Dermis microvascular lymphatic vessel endothelial cell (primary cell): ENCODE measurements around the gene KRT31. TPM values are rescaled to one million over a fixed set of nuclear protein-coding genes. Genes with fewer than 3 reads are reported as not detected.
"Not testable (repeated sequence)": the region's sequence is repeated elsewhere in the genome, so short reads cannot be mapped to it uniquely, and the experiment has no call there.

Source experiments
- DNase-seq, 2 donors: peaks; one replicate each; pipeline versions ENCODE4 v3.0.0 to v3.0.0-alpha.2; 2010; ENCODE audit warnings: low read depth in 2 of 2
- total RNA-seq: library from RNA; depleted of rRNA; stranded (reverse); fragments of >200 nt; gene quantifications from 2 replicates; pipeline ENCODE4 v1.2.1, GENCODE V29; 2014

Gene KRT31
- total RNA-seq, 1 donor from 2014 or later = not detected

DNA sequence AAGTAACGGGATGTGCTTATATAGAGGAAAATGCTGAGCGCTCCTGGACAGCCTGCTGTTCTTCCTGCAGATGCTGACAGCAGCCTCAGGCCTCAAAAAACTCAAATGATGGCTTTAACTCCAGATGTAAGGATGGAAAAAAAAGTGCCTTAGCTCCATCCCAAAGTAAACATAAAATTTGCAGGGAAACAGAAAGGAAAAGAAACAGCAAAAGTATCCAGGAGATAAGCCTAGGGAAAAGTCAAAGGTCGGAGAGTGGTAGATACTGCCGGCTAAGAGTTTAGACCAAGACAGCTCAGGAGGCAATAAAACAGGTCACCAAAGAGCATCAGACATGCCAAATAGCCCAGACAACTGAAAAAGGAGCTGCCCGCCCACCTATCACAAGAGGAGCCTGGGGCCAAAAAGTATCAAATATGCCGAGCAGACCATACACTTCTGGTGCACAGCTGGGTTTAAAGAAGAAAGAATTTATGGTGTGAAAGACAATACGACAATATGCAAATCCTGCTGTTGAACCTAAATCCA is 6.9 kb downstream of the KRT31 start:
- DNase-seq = no peak

DNA sequence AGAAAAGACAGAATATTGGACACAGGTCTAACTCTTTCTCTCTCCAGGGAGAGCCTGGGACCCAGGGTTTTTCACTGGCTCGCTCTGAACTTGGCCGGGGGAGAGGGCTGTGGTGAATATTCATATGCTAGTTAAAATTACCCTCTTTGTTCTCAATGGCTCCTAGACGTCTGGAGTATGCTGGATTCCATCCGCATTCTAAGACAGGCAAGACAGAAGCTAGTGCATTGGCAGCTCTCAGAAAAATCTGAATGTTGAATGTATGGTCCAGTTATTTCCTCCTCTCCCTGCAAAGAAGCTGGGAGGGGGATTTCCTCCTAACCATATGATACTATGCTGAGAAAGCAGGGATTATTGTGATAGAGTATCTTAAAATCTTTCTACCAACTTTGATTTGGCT is 9.7 kb downstream of the KRT31 start:
- no peak for DNase-seq

- no peak for DNase-seq
Measured at GRCh38 chr17:41386227-41386626, 11.2 kb downstream of the KRT31 start.

- no peak for DNase-seq
Measured at GRCh38 chr17:41383690-41384089, 13.7 kb downstream of the KRT31 start.

DNA sequence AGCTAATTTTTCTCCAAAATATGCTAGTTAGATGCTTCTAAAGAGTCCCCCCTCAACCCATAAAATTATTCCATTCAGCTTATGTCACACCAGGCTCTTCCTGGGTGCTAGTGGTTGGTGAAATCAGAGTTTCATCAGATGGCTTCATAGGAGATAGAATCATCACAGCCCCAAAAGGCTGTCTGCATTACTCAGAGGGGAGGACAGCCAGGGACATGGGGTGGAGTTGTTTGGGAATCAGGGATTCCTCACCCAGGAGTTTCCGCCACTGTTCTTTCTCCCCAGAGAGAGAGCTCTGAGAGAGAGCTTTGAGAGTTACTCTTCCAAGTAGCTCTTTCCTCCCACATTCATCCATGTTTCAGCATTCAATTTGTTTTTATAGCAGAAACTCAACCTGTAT is 15.0 kb downstream of the KRT31 start:
- DNase-seq = no peak

DNA sequence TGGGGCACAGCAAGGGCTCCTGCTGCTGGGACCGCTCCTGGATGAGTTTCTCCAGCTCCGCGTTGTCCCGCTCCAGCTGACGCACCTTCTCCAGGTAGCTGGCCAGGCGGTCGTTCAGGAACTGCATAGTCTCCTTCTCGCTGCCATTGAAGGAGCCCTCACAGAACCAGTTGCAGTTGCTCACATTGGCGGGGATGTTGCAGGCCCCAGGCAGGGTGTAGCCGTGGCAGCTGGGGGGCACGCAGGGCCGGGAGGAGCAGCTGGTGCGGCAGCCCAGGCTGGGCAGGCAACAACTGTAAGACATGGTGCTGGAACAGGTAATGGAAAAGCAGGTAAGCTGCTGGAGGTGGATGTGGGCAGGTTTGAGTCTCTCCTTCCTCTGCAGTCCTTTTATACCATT is 15.5 kb downstream of the KRT31 start, which contains the start of gene KRT34:
TSS of gene KRT34 (minus strand) at position 364 of the 400 bp plus-strand sequence. CDS start at position 304, 60 bp downstream.
- DNase-seq = not testable (repeated sequence)

DNA sequence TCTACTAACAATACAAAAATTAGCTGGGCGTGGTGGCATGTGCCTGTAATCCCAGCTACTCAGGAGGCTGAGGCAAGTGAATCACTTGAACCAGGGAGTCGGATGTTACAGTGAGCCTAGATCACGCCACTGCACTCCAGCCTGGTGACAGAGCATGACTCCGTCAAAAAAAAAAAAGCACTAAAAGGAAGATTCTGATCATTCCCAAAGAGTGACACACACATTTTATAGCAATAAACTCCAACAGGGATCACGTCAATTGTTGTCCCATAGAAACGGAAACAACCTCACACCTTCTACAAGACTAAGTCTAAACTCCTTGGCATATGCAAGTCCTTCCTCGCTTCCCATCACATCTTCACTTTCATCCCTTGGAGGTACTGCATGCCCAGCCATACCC is 17.3 kb downstream of the KRT31 start:
- DNase-seq = not testable (repeated sequence)

GRCh38 chr17:41377546-41377945 is 19.9 kb downstream of the KRT31 start:
- DNase-seq = peak in 1 of 2 donors; percentile 24

DNA sequence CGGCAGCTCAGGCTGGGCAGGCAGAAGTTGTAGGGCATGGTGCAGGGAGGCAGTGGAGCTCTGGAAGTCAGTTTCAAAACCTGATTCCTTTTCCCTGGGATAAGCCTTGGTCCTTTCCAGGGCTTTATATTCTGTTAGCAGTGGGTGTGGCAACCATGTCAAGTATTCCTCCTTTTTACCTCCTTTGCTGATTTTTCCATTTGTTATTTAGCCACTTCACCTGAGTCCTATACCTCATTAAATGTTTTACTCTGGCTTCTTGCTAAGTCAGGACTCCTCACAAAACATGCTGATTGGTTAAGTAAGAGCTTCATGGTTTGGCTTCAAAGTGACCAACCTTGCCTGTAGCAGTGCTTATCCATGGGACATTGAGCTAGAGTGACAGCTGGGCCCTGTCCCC is 27.7 kb downstream of the KRT31 start, which contains the start of gene KRT33B:
TSS of gene KRT33B (minus strand) at position 101 of the 400 bp plus-strand sequence. CDS start at position 38, 63 bp downstream.
- no peak for DNase-seq

- no peak for DNase-seq
Measured at GRCh38 chr17:41369023-41369422, 28.4 kb downstream of the KRT31 start.

- DNase-seq = no peak
Measured at GRCh38 chr17:41367426-41368075, 29.9 kb downstream of the KRT31 start.

DNA sequence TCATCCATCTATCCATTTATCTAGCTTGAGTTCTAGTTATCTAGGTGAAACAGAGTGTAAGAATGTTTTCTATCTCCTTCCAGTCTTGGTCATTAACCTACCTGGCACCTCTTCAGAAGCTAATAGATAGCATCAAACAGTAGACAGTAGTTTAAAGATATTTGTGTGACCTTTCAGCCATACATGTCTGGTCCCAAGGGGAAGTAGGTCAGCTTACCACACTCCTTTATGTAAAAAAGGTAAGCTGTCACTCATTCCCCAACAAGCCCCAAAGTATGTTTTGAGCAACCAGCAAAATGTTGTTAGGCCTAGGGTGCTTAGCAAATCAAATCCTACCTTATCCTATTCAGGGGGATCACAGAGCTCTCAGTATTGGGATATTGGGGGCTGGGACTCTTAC is 31.3 kb downstream of the KRT31 start:
- no peak for DNase-seq

GRCh38 chr17:41363881-41364280 is 33.5 kb downstream of the KRT31 start:
- no peak for DNase-seq

- no peak for DNase-seq
Measured at GRCh38 chr17:41360296-41360995, 37.0 kb downstream of the KRT31 start.

- no peak for DNase-seq
Measured at GRCh38 chr17:41354536-41354935, 42.9 kb downstream of the KRT31 start.

DNA sequence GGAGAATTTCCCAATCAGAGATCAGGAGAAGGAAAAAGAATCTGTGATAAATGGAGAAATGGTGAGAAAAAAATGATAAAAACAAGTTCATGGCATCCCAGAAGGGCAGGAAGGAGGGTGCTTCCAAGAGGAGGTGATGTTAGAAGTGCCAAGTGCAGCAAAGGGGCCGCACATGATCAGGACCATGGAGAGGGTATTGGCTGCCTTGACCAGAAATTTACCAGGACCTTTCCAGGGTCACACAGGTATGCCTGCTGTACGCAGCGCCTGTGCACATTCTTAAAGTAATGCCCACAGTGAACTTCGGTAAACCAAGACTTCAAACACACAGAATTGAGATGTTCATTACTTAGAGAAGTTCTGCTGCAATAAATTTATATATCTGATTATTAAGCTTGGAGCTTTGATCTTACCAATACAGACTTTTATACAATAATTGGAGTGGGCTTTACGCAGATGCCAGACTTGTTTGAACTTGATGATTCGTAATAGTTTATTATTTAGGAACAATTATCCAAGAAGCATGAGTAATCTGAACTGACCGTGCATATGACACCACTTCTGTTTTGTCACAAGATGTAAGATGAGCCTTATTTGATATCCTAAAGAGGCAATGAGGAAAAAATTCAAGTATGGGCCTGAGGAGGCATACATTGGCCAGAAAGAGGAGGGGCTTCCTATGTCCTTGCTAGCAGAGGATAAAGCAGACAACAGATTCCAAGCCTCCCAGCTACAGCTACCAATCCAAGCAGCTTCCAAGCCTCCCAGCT is 44.6 kb downstream of the KRT31 start:
- no peak for DNase-seq

DNA sequence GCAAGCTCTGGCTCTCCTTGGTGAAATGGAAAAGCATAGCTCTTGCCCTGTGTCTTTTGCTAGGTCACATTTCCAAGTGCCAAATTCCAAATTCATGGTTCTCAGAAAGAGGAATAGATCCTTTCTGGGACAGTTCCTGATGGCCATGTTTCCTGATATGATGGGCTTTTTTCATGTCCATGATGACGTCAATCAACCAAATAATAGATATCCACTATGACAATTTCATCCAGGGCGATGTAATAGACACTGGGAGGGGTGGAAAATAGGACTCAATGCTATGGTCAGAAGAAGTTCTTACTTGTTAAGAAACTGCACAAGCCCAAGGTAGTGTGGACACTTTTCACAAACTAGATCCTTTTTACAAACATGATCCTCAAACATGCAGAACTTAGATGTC is 46.2 kb downstream of the KRT31 start:
- no peak for DNase-seq

GRCh38 chr17:41350381-41350878 is 47.0 kb downstream of the KRT31 start, which contains the start of gene KRT33A:
KRT33A (minus strand) TSS chr17:41350828; CDS start chr17:41350767, 61 bp downstream.
- DNase-seq = not testable (repeated sequence)

- no peak for DNase-seq
Measured at GRCh38 chr17:41347869-41348760, 49.3 kb downstream of the KRT31 start.

GRCh38 chr17:41346421-41346820 is 51.0 kb downstream of the KRT31 start:
- DNase-seq = not testable (repeated sequence)

DNA sequence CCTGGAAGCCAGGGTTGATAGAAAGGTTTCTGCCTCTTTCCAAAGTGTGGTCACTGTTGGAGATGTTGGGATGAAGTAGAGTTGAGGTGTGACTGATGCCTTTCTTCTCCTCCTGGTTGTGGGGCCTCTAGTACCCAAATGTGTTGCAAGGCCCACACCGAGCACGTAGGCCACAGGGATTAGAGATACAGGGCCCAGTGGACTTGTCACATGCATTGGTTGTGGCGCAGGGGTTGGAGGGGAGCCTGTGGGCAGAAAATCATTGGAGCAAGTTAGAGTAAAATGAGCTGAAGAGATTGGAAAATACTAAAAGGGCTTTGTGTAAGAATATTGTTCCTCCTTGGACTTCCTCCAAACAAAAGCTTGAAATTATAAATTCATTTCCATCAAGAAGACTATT is 51.4 kb downstream of the KRT31 start:
- DNase-seq = no peak
